Non-pigmented ciliary epithelial cell (primary cell): ENCODE results near the gene CCDC127.
"Not testable (repeated sequence)": the region's sequence is repeated elsewhere in the genome, so short reads cannot be mapped to it uniquely, and the experiment has no call there.

Experiments used
- DNase-seq: peaks from one replicate; pipeline ENCODE4 v3.0.0-alpha.2; 2010; ENCODE audit warnings: low read depth

The CCDC127 gene

GRCh38 chr5:203246-203930 is 14.6 kb downstream of the CCDC127 start:
- no peak for DNase-seq

- DNase-seq: no peak
These were observed 16.3 kb downstream of the CCDC127 start for GRCh38 chr5:201672-202071.

- DNase-seq: no peak
These were observed 17.0 kb downstream of the CCDC127 start for GRCh38 chr5:200985-201384.

GRCh38 chr5:199950-200645 is 17.9 kb downstream of the CCDC127 start:
- DNase-seq: no peak

GRCh38 chr5:199197-199949 is 18.6 kb downstream of the CCDC127 start:
- DNase-seq: no peak

GRCh38 chr5:198516-199196 is 19.3 kb downstream of the CCDC127 start:
- DNase-seq: no peak

- no peak for DNase-seq
These were observed 20.0 kb downstream of the CCDC127 start for GRCh38 chr5:197892-198489.

- DNase-seq: not testable (repeated sequence)
These were observed 20.9 kb downstream of the CCDC127 start for GRCh38 chr5:197031-197430.

GRCh38 chr5:196350-196749 is 21.6 kb downstream of the CCDC127 start:
- no peak for DNase-seq

GRCh38 chr5:195401-196160 is 22.4 kb downstream of the CCDC127 start:
- DNase-seq: no peak

GRCh38 chr5:194603-195209 is 23.2 kb downstream of the CCDC127 start:
- DNase-seq: no peak

- DNase-seq: no peak
These were observed 23.9 kb downstream of the CCDC127 start for GRCh38 chr5:194102-194501.

GRCh38 chr5:192970-193831 is 24.8 kb downstream of the CCDC127 start:
- DNase-seq: no peak

- DNase-seq: no peak
These were observed 25.3 kb downstream of the CCDC127 start for GRCh38 chr5:192691-192969.

- DNase-seq: no peak
These were observed 25.8 kb downstream of the CCDC127 start for GRCh38 chr5:191949-192690.

- DNase-seq: no peak
These were observed 26.7 kb downstream of the CCDC127 start, which contains the start of gene LRRC14B for GRCh38 chr5:191036-191948. LRRC14B (plus strand) TSS chr5:191495; CDS start chr5:191539, 44 bp downstream.

- DNase-seq: no peak
These were observed 27.5 kb downstream of the CCDC127 start for GRCh38 chr5:190366-191035.

GRCh38 chr5:189976-190365 is 28.0 kb downstream of the CCDC127 start:
- no peak for DNase-seq
